ENCODE measurements around the gene SEM1.
A peak's percentile ranks its signal among the peaks of the same experiment; 100 is the strongest.
"Not testable (repeated sequence)": the region's sequence is repeated elsewhere in the genome, so short reads cannot be mapped to it uniquely, and the experiment has no call there.

The SEM1 gene

DNA sequence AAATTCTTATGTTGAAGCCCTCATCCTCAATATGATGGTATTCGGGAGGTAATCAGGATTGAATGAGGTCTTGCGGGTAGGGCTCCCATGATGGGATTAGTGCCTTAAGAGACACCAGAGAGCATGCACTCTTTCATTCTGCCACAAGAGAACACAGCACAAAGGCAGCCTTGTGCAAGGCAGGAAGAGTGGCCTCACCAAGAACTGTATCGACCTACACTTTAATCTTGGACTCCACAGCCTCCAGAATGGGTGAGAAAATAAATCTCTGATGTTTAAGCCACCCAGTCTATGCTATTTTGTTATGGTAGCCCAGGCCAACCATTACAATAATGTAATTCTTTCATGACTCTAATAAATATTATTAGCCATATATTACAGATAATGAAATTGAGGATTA, 8.4 kb downstream of the SEM1 start:
- no peak for DNase-seq (ENCODE audit: low read depth, low spot score)

DNA sequence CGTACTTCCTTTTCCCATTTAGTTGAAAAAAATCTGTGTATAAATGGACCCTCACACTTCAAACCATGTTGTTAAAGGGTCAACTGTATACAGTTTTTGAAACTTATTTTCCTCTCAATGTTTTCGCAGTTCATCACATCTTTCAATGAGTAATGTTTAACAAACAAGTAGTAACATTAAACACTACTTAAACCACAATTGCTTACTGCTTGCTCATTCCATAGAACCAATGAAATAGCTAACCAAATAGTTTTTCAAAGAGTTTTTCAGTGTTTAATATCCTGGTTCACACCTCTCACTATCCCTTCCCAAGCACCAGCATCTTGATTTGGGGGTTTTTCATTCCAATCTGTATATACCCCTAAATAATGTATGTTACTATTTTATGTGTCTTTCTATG, 9.1 kb downstream of the SEM1 start:
- no peak for DNase-seq (ENCODE audit: low read depth, low spot score)

DNA sequence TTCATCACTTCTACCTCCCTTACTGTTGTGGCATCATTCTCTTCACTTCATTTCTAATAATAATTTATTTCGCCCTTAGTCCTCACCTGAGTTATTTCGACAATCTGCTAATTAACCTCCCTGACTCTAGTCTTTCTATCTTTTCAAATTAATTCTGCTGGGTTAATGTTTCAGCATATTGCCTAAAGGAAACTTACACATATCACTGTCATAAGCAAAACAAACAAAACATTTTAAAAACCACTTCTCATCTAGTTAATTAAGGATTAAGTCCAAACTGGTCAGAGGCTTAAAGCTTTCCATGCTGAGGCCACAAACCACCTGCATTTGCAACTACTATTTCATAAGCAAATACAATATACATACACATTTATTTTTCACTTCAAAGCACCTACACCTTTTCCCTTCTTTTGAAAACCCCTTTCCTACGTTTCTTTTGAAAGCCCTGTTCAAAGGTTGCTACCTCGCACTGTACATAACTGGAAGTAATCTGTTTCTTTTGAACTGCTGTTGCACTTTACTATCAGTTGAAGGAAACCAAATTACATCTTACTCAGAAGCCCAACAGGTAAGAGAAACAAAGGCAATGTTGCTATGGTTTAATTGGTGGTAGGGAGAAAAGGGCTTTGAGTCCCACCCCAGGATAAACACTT, 10.3 kb downstream of the SEM1 start:
- DNase-seq (ENCODE audit: low read depth, low spot score) = no peak

DNA sequence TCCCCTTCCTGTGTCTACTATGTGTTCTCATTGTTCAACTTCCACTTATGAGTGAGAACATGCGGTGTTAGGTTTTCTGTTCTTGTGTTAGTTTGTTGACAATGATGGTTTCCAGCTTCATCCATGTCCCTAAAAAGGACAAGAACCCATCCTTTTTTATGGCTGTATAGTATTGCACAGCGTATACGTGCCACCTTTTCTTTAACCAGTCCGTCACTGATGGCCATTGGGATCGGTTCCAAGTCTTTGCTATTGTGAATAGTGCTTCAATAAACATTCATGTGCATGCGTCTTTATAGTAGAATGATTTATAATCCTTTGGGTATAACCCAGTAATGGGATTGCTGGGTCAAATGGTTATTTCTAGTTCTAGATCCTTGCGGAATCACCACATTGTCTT, 11.2 kb downstream of the SEM1 start:
- DNase-seq (ENCODE audit: low read depth, low spot score) = not testable (repeated sequence)

DNA sequence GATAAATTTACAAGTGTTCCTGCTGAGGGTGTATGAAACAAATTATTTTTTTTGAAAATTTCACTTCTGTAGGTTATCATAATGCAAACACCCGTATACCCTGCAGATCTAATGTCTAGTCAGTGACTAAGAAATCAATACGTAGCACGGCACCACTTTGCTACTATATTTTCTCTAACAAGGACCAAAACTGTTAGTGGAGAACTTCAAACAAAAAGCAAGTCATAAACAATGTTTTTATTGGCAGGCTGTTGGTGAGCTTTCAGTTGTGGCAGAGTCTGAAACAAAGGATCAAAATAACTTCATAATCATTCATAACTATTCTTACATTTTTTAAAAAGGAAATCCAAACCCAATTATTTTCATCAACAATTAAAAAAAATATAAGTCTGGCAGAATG, 11.8 kb downstream of the SEM1 start:
- peak; percentile 11 for DNase-seq (ENCODE audit: low read depth, low spot score)

DNA sequence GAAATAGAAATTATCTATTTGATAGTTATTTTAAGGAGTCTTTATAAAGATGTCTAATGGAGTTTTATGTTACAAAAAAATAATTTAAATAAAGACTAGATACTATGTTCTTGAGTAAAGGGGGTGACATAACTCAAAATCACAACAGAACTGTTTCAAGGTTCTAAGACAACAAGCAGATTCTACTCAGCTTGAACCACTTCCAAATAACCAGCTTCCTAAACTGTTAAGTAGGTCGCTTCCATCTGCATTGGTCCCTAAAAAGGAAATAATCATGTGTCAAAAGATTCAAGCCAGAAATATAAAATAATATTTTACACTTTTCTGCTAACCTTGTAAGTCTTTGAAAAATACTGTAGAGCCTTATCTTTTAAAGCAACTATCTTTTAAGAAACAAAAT, 14.1 kb downstream of the SEM1 start:
- DNase-seq (ENCODE audit: low read depth, low spot score) = no peak

DNA sequence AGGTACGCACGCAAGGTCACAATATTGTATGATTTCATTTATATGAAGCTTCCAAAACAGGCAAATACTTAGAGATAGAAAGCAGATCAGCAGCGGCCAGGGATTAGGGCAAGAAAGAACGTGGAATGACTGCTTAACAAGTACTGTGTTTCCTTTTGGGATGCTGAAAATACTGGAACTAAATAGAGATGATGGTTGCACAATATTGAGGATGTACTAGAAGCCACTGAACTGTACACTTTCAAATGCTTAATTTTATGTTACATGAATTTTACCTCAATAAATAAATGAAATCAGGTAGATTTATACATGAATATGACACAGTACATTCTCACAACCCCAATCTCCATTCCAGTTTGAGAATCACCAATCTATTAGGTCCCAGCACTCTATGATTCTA, 15.6 kb downstream of the SEM1 start:
- DNase-seq (ENCODE audit: low read depth, low spot score) = no peak

DNA sequence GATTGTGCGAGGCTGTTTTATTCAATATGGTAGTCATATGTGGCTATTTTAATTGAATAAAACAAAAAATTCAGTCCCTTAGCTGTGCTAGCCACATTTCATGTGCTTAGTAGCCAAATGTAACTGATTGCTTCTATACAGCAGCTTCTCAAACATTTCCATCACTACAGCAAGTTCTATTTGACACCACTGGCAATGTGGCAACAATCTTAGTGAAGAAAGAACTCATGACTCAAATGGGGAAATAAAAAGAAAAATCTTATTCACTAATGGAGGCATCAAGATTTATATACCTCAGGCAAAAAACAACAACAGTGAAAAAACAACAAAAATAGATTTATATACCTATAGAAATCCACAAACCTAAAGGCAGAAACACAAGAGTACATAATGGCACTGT, 17.9 kb downstream of the SEM1 start:
- no peak for DNase-seq (ENCODE audit: low read depth, low spot score)

DNA sequence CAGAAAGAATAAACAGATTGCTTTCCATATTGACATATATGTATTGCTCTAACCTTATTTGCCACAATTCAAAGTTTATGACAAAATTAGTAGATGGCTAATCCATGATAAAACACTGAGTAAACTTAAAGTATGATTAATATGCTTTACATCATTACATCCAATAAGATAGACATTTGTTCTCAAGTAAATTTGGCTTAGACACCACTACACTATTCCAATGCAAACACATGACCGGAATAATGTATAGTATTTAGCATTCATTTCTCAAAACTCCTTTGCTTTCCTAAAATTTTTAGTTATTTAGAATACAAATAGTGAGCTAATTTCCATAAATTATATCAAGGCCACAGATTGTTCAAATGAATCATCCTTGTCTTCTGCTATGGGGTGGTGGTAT, 20.2 kb downstream of the SEM1 start:
- no peak for DNase-seq (ENCODE audit: low read depth, low spot score)

DNA sequence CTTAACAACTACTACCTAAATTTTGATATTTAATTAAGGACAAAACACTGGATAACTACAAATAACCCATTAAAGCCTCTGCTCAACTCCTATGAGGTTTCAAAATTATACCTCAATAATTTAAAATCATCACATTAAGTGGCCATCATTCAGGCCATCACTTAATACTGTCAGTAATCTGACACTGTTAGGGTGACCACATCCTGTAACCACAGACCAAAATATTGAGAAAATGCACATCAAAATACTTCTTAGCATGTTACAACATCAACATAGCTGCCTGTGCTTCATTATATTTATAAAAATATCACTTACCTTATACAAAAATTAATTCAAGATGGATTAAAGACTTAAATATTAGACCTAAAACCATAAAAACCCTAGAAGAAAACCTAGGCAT, 23.3 kb downstream of the SEM1 start:
- DNase-seq (ENCODE audit: low read depth, low spot score) = no peak

DNA sequence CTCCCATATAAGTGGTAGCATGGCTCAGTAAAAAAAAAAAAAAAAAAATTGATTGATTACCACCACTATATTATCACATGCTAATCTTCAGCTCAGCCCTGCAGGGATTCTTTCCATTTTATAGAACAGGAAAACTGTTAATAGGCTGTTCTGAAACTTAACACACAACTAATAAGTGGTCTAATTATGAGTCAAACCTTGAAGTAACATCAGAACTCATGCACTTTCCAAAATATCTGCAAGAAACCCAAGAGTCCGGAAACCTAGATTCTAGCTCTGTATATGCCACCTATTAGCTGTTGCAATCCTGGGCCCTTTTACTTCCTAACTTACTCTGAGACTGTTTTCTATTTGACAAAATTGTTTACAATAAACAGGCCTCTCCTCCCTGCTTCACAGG, 23.9 kb downstream of the SEM1 start:
- DNase-seq (ENCODE audit: low read depth, low spot score) = no peak

DNA sequence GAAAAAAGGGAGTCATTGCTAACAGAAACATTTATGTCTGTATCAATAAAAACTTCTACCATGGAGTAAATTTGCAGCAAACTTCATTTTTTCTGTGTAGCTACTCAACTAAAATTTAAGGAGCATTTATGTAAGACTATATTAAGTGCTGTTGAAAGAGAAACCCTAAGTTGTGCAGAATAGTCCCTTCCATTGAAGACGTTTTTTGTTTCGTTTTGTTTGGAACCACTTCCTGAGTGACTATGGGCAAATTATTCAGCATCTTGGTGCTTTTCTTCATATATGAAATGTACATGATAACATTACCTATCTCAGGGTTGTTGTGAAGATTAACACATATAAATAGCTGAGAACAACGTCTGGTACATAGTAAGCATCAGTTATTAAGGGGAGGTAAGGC, 24.3 kb downstream of the SEM1 start:
- DNase-seq (ENCODE audit: low read depth, low spot score) = no peak

DNA sequence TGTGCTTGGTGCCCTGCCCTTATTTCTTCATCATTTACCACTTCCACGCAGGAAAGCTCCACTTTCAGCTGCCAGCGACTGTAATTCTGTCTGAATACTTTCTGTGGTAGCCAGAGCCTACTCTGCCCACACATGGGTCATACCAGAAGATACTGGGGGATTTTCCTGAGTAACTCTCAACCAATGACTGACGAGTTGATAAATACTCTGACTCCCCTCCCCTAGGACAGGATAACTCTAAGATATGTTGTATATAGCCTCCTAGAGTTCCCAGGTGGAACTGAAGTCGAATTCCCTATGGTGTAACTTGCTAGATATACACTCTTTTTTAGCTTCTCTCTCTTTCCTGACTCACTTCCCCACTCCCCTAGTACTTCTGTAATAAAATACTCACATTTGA, 29.8 kb downstream of the SEM1 start:
- no peak for DNase-seq (ENCODE audit: low read depth, low spot score)

DNA sequence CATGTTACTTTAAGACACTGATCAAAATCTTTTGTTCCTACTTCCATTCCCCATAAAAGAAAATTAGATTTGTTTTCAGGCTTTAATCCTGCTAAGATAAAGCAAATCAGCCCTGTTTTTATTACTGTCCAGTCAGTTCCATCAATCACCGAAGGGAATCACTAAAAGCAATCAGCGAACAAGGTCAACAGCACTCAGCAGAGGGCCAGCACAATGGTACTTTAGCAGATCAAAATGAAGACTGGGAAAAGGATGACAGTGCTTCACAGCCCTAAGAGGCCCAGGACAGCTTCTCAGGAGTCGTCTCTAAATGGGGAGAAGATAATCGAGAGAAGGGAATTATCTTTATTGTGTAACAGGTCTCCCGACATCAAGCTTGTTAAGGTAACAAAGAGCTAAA, 32.7 kb downstream of the SEM1 start:
- DNase-seq (ENCODE audit: low read depth, low spot score) = no peak

DNA sequence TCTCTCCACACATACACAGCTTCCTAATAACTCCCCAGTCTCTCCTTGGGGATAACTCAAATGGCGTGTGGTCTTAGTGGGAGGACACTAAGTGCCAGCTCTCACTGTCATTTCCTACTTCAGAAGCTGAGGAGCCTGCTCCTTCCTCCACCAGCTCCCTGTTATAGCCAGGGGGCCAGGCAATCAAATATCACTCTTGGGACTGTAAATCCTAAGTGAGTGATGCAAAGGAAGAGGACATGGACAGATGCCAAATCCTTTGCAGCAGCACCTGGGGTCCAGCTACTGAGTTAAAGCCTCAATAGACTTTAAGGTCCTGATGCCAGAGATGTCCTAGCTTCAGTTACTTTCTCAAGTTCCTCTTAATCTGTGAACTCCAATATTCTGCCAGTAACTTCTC, 34.1 kb downstream of the SEM1 start:
- no peak for DNase-seq (ENCODE audit: low read depth, low spot score)

DNA sequence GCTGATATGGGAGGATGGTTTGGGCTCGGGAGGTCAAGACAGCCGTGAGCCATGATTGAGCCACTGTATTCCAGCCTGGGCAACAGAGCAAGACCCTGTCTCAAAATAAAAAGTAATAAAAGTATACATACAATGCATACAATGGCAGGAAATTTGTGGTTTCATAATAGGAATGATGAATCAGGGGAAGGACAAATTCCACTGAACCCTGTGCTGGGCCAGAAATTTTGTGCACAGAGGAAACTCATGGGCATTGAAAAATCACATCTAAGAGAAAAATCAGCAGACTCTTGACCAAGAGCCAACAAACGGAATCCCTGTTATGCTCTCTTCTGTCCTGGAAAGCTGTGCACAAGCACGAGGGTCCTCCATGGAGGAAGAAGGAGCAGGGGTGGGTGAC, 35.1 kb downstream of the SEM1 start:
- DNase-seq (ENCODE audit: low read depth, low spot score) = no peak

DNA sequence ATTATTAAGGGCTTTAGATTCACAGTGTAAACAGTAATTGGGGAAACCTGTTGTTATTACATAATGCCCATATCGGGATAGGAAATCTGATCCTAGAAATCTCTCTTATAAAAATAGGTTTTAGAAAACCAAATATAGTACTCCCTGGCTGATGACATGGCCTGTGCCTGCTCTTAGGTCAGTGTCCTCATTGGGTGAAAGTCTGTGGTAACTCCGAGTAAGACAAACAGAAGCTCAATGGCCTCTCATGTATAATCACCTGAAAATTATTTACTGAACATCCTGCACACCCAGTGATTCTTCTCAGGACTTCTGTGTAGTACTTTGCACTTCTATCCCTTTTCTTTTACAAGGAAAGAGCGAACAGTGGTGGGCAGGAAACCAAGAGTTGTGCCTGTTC, 37.8 kb downstream of the SEM1 start:
- DNase-seq (ENCODE audit: low read depth, low spot score) = no peak

DNA sequence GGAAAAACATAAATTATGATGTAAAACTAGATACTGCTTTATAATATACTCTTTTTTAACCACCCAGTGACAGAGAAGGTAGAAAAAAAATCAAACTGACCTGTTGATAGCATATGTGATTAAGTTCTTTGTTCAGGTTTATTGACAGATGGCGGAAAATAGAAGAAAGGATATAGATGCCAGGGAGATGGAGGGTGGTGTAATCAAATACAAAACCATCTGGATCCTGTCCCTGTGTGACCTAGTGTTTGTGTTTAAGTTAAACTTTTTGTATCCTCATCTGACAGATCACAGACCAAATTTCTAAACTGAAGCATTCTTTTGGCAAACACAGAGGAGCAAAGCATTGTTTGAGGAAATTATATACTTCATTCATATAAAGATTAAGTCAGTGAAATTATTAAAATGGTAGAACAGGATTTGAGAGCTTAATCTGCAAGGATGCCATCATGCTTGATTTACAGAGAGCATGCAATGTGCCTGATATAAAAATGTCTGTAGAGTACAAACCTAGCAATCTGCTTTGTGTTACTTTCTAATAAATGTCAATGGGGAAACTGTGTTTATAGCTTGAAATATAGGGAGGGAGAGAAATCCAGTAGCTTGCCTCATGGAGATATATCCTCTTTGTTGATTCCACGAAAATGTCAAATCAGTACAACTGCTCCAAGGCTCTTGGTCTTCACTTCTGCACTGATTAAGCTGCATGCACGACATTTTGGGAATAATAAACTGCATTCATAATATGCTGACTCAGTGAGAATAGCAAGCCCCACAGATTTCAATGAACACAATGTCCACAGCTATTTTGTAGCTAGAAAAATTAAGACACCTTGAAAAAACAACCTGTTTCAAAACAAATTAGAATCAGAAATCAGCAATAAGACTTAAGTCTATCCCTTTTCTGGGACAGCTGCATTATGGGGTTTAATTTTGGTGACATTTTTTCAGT, 39.0 kb downstream of the SEM1 start:
- no peak for DNase-seq (ENCODE audit: low read depth, low spot score)

DNA sequence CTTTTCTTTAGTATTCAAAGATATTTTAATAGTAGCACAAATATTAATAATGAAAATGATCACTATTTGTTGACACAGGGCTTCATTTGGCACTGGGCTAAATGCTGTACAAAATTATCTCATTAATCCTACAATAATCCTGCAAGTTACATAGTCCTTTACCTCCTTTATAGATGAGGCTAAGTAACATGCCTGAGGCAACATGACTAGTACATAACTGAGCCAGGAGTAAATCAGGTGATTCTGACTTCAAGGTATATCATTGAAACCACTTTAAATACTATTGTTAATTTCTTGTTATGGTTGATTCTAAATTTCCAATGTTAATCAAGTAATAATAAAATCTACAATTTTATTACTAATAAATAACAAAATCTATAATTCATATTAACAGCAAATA, 39.8 kb downstream of the SEM1 start:
- no peak for DNase-seq (ENCODE audit: low read depth, low spot score)

DNA sequence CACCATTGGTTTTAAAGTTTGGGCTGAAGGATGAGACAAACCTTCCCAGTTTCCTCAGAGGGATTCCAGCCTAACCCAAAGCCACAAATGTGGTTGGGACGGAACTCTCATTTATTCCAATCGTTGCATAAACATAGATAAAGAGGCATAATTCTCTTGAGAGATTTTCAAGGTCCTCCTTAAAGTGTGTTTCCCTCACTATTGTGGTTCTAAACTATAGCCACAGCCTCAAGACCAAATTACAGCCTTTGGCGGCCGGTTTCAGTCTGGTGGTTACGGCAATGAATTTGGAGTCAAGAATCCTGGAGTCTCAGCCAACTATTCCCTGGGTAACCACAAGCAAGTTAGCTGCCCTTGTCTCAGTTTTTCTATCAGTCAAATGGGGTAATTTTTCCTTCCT, 42.6 kb downstream of the SEM1 start:
- peak; percentile 89 for DNase-seq (ENCODE audit: low read depth, low spot score)

DNA sequence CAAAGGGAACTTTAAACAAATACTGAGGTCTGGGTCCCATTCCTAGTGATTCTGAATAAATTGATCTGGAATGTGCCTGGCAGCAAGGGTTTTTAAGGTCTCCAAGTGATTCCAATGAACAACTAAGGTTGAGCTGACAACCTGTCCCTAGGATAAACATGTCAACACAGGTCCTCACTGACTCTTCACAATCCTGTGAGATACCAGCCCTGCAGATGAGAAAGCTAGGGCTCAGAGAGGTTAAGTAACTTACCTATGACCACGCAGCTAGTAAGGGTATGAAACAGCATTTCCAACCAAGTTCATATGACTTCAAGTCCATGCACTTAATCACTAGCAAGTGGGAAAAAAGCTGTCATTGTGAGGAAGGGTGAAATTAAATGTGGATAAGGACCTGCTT, 44.0 kb downstream of the SEM1 start:
- DNase-seq (ENCODE audit: low read depth, low spot score) = no peak

DNA sequence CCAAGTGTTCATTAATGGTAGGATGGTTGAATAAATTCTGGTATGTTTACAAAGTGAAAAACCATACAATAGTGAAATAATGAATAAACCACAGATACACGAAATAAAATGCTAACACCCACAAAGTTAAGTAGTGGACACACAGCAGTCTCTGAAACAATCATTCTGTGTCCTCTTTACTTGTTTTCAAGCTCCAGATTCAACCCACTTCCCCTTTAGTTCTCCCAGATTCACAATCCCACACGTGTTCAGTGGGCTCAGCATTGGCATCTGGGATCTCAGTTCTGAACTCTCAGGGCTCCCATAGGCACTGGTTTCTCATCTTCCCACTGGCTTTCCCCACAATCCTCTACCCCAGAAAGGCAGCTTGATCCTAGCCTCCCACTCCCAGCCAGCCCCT, 44.9 kb downstream of the SEM1 start:
- no peak for DNase-seq (ENCODE audit: low read depth, low spot score)

DNA sequence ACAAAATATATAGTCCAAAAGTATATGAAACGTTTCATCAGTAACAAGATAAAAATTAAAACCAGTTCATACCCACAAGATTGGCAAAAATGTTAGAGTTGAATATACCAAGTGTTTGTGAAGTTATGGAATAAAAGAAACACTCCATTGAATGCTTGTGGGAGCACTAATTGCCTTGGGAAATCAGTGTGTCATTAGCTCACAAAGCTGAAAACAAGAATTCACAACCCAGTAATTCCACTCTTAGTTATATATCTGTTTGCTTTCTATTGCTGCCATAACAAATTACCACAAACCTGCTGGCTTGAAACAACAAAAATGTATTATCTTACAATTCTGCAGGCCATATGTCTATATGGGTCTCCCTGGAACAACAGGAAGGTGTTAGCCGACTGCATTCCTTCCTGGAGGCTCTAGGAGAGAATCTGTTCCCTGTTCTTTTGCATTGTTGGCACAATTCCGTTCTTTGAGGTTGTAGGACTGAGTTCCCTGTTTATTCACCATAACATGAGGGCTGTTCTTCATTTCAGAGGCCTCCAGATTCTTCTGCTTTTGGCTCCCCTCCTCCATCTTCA, 45.7 kb downstream of the SEM1 start:
- no peak for DNase-seq (ENCODE audit: low read depth, low spot score)
